GM20000 (cell line): Measurements from ENCODE around the gene CNIH1.
"Not testable (repeated sequence)": the region's sequence is repeated elsewhere in the genome, so short reads cannot be mapped to it uniquely, and the experiment has no call there.

Source experiments
- DNase-seq: peaks from one replicate; pipeline ENCODE4 v3.0.0; 2012; ENCODE audit warnings: low spot score
- TF ChIP-seq, protein P1 (sequence below): IDR thresholded peaks from 2 replicates; pipeline ENCODE4 v1.5.1; 2012; ENCODE audit warnings: mild to moderate bottlenecking, control low read depth; ENCODE audit errors: extremely low read depth, missing control alignments

Gene CNIH1

DNA sequence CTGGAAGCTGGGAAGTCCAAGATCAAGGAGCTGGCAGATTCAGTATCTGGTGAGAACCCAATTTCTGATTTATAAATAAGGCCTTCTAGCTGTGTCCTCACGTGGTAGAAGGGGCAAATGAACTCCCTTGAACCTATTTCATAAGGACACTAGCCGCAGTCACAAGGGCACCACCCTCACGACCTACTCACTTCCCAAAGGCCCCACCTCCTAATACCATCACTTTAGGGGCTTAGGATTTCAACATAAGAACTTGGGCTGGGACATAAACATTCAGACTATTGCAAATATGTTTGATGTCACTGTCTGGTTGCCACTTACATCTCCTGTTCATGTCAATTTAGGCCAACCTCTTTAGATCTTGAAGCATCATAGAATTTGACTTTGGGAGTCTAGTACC is 10.8 kb upstream of the CNIH1 start:
- no peak for DNase-seq
- TF ChIP-seq, protein P1, sequence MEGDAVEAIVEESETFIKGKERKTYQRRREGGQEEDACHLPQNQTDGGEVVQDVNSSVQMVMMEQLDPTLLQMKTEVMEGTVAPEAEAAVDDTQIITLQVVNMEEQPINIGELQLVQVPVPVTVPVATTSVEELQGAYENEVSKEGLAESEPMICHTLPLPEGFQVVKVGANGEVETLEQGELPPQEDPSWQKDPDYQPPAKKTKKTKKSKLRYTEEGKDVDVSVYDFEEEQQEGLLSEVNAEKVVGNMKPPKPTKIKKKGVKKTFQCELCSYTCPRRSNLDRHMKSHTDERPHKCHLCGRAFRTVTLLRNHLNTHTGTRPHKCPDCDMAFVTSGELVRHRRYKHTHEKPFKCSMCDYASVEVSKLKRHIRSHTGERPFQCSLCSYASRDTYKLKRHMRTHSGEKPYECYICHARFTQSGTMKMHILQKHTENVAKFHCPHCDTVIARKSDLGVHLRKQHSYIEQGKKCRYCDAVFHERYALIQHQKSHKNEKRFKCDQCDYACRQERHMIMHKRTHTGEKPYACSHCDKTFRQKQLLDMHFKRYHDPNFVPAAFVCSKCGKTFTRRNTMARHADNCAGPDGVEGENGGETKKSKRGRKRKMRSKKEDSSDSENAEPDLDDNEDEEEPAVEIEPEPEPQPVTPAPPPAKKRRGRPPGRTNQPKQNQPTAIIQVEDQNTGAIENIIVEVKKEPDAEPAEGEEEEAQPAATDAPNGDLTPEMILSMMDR: no peak

DNA sequence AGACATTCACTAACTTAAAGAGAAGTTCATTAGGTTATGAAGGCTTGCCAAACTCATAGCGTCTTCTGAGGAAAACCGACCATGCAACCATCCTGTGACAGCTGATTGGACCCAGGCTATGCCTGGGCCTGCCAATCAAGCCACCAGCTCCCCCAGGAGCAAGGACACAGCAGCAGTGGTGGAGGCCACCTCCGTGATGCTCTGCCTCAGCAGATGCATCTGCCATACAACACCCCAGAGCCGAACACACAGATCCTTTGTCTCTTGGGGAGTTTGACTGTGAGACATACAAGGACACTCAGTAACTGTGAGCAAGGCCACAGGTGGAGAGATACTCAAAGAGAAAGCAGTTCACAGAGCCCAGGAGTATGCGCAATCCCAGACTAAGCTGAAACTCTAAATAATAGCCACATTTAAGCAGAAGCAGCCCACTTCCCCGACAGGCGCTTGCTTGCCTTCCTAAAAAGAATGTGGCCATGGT is 10.0 kb upstream of the CNIH1 start:
- TF ChIP-seq, protein P1: no peak
- DNase-seq: no peak

DNA sequence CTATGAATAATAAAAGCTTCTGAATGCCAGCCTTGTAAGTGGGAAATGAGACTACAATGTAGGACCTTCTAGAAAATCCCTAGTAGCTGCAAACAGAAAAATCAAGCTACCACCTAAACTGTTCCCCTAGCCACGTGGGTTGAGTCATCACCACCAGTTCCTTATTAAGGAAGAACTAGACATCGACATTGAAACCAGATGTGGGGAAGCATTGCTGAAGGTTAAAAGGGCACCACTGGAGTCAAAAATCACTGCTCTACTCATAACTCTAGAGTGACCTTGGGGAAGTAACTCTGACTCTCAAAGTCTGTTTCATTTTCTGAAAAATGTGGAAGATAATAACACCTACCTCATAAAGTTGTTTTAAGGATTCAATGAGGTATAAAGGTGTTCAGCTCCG is 9.4 kb upstream of the CNIH1 start:
- TF ChIP-seq, protein P1: no peak
- DNase-seq: peak; percentile 51

DNA sequence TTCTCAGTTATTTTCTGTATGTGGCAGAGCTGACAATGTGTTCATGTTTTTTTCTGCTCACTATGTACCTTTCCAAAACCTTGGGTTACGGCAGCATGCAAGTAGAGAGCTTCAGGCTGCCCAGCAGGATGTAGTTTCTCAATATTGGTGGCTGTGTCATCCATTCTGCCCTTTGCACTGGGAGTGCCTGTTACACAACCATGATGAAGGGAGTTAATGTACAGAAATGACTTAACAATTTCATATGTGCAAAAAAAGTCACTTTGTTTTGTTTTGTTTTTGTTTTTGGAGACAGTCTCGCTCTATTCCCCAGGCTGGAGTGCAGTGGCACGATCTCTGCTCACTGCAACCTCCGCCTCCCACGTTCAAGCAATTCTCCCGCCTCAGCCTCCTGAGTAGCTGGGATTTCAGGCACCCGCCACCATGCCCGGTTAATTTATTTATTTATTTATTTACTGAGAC is 6.1 kb upstream of the CNIH1 start:
- no peak for DNase-seq
- TF ChIP-seq, protein P1: no peak

DNA sequence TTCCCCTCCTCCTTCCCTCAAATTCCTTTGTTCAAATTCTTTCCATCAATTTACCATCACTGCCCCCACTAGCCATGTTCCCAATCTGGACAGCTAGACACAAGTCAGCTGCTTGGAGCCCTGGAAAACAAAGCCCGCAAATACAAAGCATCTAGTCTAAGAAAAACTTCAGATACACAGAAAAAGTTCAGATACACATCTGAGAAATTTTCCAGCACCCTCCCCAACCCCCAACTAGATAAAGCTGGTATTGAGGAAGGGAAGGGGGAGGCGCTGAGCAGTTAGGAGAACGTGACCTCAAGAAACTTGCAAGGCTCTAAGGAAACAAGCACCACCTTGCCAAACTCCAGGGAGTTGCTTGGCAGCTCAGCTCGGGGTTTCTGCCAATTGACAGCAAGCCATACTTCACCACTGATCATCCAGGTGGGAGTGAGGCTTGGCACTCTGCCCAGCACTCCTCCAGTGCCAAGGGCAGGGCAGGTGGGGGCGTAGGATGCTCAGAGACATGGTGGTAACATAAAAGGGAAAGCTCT is 5.1 kb upstream of the CNIH1 start:
- DNase-seq: no peak
- TF ChIP-seq, protein P1: no peak

DNA sequence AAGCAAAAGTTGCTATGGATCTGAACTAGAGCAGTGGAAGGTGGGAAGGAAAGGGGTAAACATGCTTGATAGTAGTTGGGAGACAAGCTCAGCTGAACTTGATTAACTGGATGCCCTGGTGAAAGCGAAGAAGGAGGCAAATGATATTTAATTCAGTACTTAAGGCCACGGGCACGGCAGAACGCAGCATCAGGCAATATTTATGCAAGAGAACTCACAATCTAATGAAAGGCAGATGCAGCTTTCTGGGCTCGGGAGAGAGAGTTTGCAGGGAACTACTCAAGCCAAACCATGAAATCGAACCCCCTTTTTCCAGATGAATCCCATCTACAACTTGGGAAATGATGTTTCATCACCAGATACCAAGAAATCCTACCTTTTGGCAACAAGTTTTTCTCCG is 3.5 kb upstream of the CNIH1 start:
- DNase-seq: no peak
- TF ChIP-seq, protein P1: no peak

DNA sequence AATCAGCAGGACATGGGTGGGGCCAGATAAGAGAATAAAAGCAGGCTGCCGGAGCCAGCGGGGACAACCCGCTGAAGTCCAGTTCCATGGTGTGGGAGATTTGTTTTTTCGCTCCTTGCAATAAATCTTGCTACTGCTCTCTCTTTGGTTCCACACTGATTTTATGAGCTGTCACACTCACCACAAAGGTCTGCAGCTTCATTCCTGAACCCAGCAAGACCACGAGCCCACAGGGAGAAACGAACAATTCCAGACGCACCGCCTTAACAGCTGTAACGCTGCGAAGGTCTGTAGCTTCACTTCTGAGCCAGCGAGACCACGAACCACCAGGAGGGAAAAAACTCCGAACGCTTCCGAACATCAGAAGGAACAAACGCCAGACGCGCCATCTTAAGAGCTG is 2.8 kb upstream of the CNIH1 start:
- no peak for DNase-seq
- TF ChIP-seq, protein P1: no peak

DNA sequence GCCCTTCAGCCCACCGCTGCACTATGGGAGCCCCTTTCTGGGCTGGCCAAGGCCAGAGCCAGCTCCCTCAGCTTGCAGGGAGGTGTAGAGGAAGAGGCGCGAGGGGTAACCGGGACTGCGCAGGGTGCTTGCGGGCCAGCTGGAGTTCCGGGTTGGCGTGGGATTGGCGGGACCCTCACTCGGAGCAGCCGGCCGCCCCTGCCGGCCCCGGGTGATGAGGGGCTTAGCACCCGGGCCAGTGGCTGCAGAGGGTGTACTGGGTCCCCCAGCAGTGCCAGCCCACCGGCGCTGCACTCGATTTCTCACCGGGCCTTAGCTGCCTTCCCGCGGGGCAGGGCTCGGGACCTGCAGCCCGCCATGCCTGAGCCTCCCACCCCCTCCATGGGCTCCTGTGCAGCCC is 1.8 kb upstream of the CNIH1 start:
- DNase-seq: not testable (repeated sequence)
